MCF 10A (cell line): ENCODE data around the gene LRSAM1. TPM values are rescaled to one million over a fixed set of nuclear protein-coding genes. Genes with fewer than 3 reads are reported as not detected.

Experiments
- BruUV-seq: library from RNA; stranded (reverse); fragments of 400-500 nt; replicated peaks from 2 replicates; lab custom pipeline; 2021; lab: Mats Ljungman, UMichigan
- CTCF ChIA-PET: fragments of 300-600 bp; sonication (Branson Sonifier 250); formaldehyde crosslinking; extraction: SDS; loops from one replicate; lab custom pipeline; 2021; ENCODE audit warnings: antibody characterized with exemption, inconsistent platforms; lab: Yijun Ruan, JAX
- POLR2A ChIA-PET: fragments of 300-600, 350-650 bp; sonication (Branson Sonifier 250); formaldehyde crosslinking; extraction: SDS; loops from one replicate; lab custom pipeline; 2020; ENCODE audit warnings: antibody characterized with exemption, inconsistent platforms; lab: Yijun Ruan, JAX
- DNase-seq: peaks from one replicate; pipeline ENCODE4 v3.0.0-alpha.2; 2018; ENCODE audit not compliant: unreplicated experiment
- H3K27ac Mint-ChIP-seq: one replicate; pipeline ENCODE4 v1.8.0; 2022; ENCODE audit warnings: mild to moderate bottlenecking, low read depth, mixed read lengths; ENCODE audit not compliant: unreplicated experiment
- H3K27me3 Mint-ChIP-seq: one replicate; pipeline ENCODE4 v1.8.0; 2022; ENCODE audit warnings: mixed read lengths; ENCODE audit not compliant: insufficient read depth, unreplicated experiment
- H3K36me3 Mint-ChIP-seq: one replicate; pipeline ENCODE4 v1.8.0; 2022; ENCODE audit warnings: mild to moderate bottlenecking, moderate library complexity, mixed read lengths; ENCODE audit not compliant: insufficient read depth, unreplicated experiment
- H3K4me1 Mint-ChIP-seq: one replicate; pipeline ENCODE4 v1.8.0; 2022; ENCODE audit warnings: mixed read lengths; ENCODE audit not compliant: insufficient read depth, unreplicated experiment
- H3K4me3 Mint-ChIP-seq: one replicate; pipeline ENCODE4 v1.8.0; 2022; ENCODE audit warnings: mild to moderate bottlenecking, moderate library complexity, mixed read lengths; ENCODE audit not compliant: unreplicated experiment
- H3K9me3 Mint-ChIP-seq: one replicate; pipeline ENCODE4 v1.8.0; 2022; ENCODE audit warnings: mixed read lengths; ENCODE audit not compliant: unreplicated experiment
- intact Hi-C: fragments of 100-400 bp; cut with micrococcal nuclease; formaldehyde crosslinking; loops from 2 replicates; pipeline ENCODE4 v1.14.1; 2022
- total RNA-seq: library from RNA; stranded (reverse); gene quantifications from 2 replicates; pipeline ENCODE4 v1.2.3, GENCODE V29; 2022
- TF ChIP-seq, protein P1 (sequence below): fragments of 200-600 bp; IDR thresholded peaks from one replicate; pipeline ENCODE4 v1.8.0; 2022; ENCODE audit warnings: antibody characterized with exemption, mild to moderate bottlenecking; ENCODE audit not compliant: unreplicated experiment

Gene LRSAM1
- total RNA-seq, 1 experiment from 2014 or later: 23.5 TPM

DNA sequence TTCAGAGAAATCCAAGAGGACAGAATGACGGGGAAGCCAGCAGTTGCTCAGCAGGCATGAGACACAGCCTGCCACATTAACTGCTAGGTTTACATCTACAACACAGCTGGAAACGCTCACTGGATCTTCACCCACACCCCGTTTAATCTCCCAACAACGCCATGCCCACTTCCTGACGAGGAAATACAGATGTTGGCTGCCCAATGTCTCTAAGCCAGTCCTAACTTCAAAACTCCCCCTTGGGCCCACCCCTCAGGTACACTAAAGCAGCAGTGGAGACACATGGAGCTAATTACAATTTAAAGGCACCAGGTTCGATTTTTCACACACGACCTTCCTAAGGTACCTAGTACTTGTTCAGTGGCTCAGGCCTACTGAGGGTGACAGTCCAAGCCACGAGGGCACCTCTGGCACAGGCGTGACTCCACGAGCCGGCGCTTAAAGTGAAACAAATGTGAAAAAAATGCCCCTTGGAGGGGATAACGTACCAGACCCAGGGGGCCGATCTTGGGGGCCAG lies 1.0 kb upstream of the LRSAM1 start:
- TF ChIP-seq, protein P1, sequence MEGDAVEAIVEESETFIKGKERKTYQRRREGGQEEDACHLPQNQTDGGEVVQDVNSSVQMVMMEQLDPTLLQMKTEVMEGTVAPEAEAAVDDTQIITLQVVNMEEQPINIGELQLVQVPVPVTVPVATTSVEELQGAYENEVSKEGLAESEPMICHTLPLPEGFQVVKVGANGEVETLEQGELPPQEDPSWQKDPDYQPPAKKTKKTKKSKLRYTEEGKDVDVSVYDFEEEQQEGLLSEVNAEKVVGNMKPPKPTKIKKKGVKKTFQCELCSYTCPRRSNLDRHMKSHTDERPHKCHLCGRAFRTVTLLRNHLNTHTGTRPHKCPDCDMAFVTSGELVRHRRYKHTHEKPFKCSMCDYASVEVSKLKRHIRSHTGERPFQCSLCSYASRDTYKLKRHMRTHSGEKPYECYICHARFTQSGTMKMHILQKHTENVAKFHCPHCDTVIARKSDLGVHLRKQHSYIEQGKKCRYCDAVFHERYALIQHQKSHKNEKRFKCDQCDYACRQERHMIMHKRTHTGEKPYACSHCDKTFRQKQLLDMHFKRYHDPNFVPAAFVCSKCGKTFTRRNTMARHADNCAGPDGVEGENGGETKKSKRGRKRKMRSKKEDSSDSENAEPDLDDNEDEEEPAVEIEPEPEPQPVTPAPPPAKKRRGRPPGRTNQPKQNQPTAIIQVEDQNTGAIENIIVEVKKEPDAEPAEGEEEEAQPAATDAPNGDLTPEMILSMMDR: no peak
- peak; percentile 17 for DNase-seq
- Mint-ChIP-seq H3K36me3 (peaks cover 86% of the 10 kb centered on the region), H3K9me3 (no peaks in the 10 kb centered on the region), H3K4me1 (peaks cover 44% of the 10 kb centered on the region), H3K27me3 (no peaks in the 10 kb centered on the region), H3K4me3 (peak overlapping the region; percentile 93), H3K27ac (peak overlapping the region; percentile 97)
- ChIA-PET POLR2A (interaction anchor here (0.5 to 3.6 kb wide), 36 partner anchors 10 to 335 kb away, joined by 3 to 91 read pairs (median 5); partner anchors contain the start of genes CDK9, GARNL3, SLC2A8 and STXBP1), CTCF (interaction anchor here (0.6 to 1.0 kb wide), 3 partner anchors 27 to 137 kb away, joined by 3 read pairs; no protein-coding TSS in a partner anchor)
- BruUV-seq: no TSS peak
- intact Hi-C loops: no loop called here

DNA sequence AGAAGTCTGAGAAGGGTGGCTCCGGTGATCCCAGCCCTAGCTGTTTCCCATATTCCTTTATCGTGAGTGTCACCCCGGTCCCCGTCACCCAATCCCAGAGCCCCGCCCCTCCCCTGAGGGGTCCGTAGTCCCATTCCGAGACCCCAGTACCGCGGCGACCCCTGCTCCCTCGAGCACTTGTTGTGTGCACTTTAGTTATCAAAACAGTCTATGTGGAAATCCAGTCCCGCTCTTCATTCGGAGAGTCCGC lies 223 bp downstream of the LRSAM1 start:
- intact Hi-C loops: loop anchor here (1.0 kb wide), 2 partner anchors 27 to 135 kb away; partner anchors contain the start of gene ZNF79
- peak overlapping the region; percentile 97 for H3K27ac Mint-ChIP-seq
- BruUV-seq: no TSS peak
- POLR2A ChIA-PET: interaction anchor here (0.6 to 3.6 kb wide), 35 partner anchors 9 to 469 kb away, joined by 3 to 91 read pairs (median 5); partner anchors contain the start of genes CDK9, SLC2A8 and ZNF79
- H3K36me3 Mint-ChIP-seq: peaks cover 80% of the 10 kb centered on the region
- peaks cover 37% of the 10 kb centered on the region for H3K4me1 Mint-ChIP-seq
- CTCF ChIA-PET: interaction anchor here (0.6 to 1.1 kb wide), 2 partner anchors 64 to 236 kb away, joined by 3 to 4 read pairs; no protein-coding TSS in a partner anchor
- H3K9me3 Mint-ChIP-seq: no peaks in the 10 kb centered on the region
- H3K27me3 Mint-ChIP-seq: no peaks in the 10 kb centered on the region
- H3K4me3 Mint-ChIP-seq: peak overlapping the region; percentile 93
- TF ChIP-seq, protein P1: no peak
- no peak for DNase-seq

DNA sequence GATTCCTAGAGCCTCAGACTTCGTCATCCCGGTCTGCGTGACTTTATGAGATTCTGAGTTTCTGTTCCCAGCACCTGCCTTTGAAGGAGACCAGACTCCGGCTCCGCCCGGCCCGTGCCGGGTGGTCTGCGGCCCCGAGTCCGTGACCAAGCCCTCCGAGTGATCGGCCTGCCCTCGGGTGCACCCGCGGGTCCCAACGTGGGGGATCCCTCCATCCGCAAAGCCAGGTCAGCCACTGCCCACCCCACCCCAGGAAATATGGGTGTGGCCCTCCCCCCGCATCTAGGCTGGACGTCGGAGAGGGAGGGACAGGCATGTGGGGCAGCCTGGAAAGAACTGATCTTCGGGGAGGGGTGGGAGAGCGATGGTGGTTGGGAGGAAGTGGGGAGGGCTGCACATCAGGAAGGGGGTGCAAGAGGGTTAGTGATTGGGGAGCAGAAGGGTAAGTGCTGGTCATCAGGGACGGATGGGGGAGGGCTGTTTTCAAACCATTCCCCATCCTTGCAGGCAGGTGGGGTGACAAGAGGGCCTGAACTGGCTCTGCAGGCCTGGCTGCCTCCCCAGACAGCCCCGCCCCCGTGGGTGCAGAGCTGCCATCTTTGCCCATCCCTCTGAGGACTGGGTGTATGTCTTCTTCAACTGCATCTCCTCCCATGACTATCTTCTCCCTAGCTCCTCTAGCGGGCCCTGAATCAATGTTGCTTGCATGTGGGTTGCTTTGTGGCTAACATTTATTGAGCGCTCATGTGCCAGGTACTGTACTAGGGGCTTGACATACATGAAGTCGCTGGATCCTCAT lies 747 bp downstream of the LRSAM1 start:
- intact Hi-C loops: loop anchor here (1.0 kb wide), 2 partner anchors 28 to 134 kb away; partner anchors contain the start of gene ZNF79
- Mint-ChIP-seq H3K4me3 (peak overlapping the region; percentile 93), H3K9me3 (no peaks in the 10 kb centered on the region), H3K27ac (peak overlapping the region; percentile 97), H3K4me1 (peaks cover 32% of the 10 kb centered on the region), H3K36me3 (peaks cover 80% of the 10 kb centered on the region), H3K27me3 (no peaks in the 10 kb centered on the region)
- POLR2A ChIA-PET: interaction anchor here (0.6 to 3.6 kb wide), 34 partner anchors 8 to 469 kb away, joined by 3 to 91 read pairs (median 5); partner anchors contain the start of genes CDK9, SLC2A8 and ZNF79
- CTCF ChIA-PET: interaction anchor here (1.1 kb wide), 1 partner anchor 237 kb away, joined by 3 read pairs; no protein-coding TSS in a partner anchor
- BruUV-seq: TSS peak; percentile 32
- TF ChIP-seq, protein P1: no peak
- DNase-seq: peak; percentile 55

DNA sequence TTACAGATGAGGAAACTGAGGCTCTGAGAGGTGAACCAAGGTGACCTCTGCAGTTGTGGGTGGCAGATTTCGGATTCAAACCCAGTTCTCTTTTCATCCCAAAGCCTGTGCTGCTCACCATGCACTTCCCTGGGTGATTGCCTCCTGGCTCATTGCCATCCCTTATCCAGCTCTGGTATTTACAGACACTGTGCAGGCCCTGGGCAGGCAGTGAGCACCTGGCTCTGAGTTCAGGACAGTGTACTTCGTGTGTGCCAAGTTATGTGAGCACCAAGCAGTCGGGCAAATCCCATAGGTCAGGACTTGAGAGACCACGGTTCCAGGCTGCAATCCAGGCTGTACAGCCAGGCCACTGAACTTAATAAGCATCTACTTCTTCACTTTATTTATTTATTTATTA lies 1.4 kb downstream of the LRSAM1 start:
- TF ChIP-seq, protein P1: no peak
- CTCF ChIA-PET: interaction anchor here (0.6 kb wide), 1 partner anchor 93 kb away, joined by 4 read pairs; no protein-coding TSS in a partner anchor

More for the DNA sequence above, 1.4 kb downstream of the LRSAM1 start:
- Mint-ChIP-seq H3K4me3 (peak overlapping the region; percentile 93), H3K9me3 (no peaks in the 10 kb centered on the region), H3K36me3 (peaks cover 80% of the 10 kb centered on the region), H3K4me1 (peaks cover 32% of the 10 kb centered on the region), H3K27me3 (no peaks in the 10 kb centered on the region), H3K27ac (no peak overlapping the region)
- intact Hi-C loops: no loop called here
- BruUV-seq: no TSS peak
- POLR2A ChIA-PET: interaction anchor here (1.0 to 3.6 kb wide), 4 partner anchors 9 to 208 kb away, joined by 4 to 91 read pairs (median 8); partner anchors contain the start of gene ZNF79
- peak; percentile 72 for DNase-seq
